NCI-H2171 treated with DMSO at 0.1 percent for 48 hours (cell line): ENCODE data around the gene RHBDF2.
"Not testable (repeated sequence)": the region's sequence is repeated elsewhere in the genome, so short reads cannot be mapped to it uniquely, and the experiment has no call there.

Source experiments
- DNase-seq: peaks from one replicate; lab custom pipeline; 2025; lab: John Stamatoyannopoulos, UW

Gene RHBDF2

DNA sequence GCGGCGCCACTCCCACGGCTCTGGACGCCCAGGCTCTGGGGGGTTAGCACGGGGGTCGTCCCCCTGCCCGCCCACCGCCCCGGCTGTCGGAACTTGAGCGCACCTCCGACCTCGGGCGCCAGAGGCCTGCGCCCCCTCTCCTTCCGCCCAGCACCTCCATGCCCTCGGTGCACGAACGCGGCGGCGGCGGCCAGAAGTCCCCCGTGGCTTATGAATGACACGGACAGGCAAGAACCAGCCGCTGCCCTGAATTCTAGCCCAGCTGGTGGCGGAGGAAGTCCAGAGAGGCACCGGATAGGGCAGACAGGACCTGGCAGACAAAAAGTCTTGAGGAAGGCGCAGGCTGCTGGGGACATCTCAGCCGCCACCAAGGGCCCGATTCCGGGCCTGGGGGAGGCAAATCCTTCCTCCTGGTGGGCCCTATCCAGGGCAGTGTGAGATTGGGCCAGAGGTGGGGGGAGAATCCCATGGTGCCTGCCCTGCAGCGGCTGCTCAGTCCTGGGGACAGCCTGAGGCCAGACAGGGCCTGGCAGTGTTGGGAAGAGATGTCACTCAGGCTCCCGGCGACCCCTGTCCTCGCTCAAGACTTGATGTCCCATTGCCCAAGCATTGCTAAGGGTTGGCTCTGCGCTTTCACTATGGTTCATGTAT, 37.2 kb upstream of the RHBDF2 start:
- DNase-seq: no peak

DNA sequence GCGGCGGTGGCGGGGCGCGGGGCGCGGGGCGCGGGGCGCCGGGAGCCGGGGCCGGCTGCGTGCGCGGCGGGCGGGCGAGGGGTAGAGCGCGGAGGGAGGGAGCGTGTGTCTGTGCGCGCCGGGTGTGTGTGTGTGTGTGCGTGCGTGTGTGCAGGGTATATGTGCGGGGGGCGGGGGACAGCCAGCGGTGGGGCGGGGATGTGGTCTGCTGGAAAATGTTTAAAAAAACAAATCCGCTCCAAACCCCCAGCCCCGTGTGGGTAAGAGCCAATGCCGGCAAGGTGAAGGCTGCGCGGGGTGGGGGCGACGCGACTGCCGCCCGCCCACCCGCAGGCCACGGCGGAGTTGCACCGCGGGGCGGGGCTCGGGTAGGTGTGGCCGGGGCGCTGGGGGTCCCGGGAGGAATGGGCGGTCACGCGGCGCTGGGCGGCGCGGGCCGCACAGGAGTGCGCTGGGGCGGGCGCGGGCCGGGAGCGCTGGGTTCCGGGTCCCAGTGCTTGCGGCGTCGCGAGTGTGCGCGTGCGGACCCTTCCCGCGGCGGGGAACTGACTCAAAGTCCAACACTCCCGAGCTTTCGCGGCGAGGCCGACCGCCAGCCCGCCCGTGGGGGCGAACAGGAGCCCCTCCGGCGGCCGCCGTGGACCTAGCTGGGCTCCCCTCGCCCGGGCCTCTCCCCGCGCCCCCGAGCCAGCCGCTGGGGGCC, 36.5 kb upstream of the RHBDF2 start, which contains the start of gene CYGB:
Gene CYGB, minus strand, starts transcription at position 132 of the 703 bp plus-strand sequence. CDS start 167 bp downstream, outside the sequence.
- DNase-seq: no peak

DNA sequence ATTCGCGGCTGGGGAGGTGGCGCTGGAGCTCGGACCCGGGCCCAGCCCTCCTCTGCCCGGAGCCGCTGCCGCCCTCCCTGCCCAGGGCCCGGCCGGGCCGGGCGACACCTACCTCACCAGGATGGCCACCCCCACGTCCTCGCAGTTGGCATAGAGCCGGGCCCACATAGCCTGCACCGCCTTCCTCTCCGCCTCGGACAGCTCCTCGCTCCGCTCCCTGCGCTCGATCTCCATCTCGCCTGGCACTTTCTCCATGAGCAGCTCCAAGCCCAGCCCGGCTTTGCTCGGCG, 36.0 kb upstream of the RHBDF2 start:
- DNase-seq: no peak

DNA sequence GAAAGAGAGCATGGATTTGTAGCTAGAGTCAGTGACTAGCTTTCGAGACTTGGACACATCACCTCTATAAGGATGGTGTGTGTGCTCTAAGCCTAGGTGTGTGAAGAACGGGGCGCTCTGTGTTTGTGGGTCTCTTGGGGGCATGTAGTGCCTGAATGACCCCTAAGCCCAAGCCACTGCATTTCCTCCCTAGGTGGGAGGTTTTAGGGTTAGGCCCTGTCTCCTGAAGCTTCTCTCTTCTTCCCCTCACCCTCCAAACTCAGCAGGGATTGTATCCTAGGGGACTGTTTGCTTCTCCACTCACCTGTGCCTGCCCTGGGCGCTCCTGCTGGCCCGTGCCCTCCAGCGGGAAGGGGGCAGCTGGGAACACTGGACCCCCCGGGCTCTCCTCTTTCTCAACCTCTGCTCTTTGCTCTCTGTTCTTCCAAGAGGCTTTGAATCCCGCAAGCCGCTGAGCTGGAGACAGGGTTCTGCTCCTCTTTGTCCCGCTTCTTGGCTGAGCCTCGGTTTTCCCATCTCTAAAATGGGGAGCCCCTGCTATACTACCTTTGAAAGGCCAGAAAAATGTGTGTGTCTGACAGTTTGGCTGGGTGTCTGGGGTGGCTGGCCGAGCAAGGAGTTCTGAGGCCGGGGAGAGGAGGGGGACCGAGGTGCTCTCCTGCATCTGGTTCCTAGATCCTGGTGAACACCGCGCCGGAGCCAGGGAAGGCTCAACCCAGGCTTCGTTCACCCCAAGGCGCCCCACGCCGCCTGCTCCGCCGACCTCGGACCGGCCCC, 35.5 kb upstream of the RHBDF2 start:
- DNase-seq: no peak

DNA sequence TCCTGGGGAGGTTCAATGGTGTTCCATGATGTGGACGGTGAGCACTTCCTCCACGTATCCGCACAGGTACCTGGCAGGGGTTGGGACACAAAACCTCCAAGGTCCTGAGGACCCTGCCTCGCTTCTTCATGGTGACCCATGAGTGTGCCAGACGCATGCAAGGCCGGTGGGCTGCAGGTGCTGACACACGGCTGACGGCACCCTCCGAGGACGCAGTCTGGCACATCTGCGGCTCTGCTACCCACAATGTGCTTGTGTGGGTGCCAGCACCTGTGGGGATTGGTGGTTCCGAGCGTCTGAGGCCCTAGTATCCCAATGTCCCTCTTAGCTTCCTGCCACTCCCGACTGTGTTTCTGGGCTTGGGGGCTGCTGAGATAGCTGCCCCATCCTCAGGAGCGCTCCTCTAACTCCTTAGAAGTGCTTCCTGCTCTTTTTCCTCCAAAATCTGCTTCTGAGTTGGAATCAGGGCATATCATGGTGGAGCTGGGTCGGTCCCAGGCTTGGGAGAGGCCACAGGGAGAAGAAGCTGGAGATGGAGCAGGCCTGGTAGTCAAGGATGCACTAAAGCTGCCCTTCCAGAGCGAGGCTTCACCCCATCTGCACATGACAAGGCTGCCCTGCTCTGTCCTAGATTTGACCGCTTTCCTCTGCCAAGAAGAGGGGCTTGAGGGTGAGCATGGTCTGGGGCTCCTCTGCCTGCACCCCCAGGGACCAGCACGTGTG, 34.7 kb upstream of the RHBDF2 start:
- no peak for DNase-seq

DNA sequence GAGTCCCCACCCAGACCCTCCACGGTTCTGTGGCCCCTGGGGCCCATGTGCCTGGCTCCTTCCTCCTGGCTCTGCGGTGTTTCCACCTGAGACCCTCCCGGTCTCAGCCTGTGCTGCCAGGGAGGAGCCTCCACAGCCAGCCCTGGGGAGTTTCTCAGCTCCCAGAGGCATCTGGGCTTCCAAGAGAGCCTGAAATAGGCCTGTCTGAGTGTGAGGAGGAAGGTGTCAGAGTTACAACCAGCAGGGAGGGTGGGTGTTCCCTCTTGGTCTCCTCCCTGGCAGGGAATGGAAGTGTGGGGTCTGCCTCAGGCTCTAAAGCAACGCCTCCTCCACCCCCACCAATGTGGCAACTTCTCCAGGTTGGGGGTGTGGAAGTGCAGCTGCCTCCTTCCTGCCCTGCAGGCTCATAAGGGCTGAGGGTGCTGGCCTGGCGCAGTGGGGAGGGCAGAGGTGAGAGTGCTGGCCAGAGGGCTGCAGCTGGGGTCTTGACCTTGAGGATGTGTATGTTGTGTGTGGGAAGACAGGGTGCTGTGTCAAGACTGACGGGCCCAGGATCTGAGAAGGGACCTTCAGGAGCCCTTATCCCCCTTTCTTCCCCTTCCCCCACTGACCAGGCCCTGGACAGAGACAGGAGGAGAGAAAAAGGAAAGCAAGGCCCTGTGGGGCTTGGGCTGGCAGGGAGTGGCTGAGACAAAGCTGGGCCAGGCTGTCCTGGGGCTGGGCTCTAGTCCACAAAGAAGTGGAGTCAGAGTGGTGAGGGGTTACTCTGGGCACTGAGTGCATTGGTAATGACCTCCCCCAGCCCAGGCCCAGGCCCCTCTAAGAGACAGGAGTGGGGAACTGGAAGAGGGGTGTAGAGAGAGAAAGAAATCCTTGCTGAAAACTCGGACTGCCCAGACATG, 33.9 kb upstream of the RHBDF2 start:
- peak; percentile 66 for DNase-seq

DNA sequence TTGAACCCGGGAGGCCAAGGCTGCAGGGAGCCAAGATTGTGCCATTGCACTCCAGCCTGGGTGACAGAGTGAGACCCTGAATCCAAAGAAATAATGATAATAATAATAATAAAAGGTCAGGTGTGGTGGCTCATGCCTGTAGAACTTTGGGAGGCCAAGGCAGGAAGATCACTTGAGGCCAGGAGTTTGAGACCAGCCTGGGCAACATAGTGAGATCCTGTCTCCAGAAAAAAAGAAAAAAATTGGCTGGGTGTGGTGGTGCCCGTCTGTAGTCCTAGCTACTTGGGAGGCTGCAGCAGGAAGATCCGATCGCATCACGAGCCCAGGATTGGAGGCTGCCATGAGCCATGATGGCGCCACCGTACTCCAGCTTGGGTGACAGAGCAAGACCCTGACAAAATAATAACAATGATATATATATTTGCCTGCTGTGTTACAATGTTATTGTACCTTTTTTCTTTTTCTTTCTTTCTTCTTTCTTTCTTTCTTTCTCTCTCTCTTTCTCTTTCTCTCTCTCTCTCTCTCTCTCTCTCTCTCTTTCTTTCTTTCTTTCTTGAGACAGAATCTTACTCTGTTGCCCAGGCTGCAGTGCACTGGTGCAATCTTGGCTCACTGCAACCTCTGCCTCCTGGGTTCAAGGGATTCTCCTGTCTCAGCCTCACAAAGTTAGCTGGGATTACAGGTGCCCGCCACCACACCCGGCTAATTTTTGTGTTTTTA, 32.6 kb upstream of the RHBDF2 start:
- DNase-seq: not testable (repeated sequence)

DNA sequence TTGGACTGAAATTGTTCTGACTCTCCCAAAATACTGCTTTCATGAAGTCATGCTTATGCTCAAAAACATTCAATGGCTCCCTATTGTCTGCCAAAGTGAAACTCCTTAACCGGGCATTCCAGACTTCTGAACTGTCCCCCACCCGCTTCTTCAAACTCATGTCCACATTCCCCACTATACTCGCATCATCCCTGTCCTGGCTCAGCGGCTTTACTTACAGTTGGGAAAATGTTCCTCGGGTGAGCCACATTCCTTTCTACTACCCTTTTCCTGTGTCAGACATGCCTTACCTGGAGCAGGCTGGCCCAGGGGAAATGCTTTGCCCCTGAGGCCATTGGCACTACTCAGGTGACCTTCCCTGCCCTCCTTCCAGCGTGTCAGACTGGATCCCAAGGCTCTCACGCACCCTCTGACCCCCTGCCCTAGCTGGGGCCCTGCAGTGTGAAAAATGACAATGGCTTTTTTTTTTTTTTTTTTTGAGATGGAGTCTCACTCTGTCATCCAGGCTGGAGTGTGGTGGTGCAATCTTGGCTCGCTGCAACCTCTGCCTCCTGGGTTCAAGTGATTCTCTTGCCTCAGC, 30.9 kb upstream of the RHBDF2 start:
- no peak for DNase-seq

DNA sequence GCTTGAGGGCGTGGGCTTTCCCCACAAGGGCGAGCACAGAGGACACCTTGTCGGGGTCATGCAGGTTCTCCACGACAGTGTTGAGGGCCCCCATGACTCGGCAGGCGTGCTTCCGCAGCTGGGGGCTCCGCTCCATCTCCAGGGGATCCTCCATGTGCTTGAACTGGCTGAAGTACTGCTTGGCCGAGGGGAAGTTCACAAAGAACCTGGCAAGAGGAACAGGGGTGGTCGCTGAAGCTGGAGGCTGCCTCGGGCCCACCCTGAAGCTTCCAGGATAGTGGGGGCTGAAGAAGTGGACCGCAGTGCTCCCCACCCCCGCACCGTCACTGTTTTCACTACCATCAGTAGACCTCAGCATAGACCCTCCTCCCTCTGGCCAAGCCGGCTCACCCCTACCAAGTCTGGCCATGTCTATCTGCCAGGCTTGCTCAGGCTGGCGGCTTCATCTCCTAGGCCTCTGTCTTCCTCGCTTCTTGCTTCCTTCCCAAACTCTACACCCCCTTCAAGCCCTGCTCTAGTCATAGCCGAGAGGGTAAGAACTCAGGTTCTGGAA, 30.3 kb upstream of the RHBDF2 start:
- DNase-seq: no peak

DNA sequence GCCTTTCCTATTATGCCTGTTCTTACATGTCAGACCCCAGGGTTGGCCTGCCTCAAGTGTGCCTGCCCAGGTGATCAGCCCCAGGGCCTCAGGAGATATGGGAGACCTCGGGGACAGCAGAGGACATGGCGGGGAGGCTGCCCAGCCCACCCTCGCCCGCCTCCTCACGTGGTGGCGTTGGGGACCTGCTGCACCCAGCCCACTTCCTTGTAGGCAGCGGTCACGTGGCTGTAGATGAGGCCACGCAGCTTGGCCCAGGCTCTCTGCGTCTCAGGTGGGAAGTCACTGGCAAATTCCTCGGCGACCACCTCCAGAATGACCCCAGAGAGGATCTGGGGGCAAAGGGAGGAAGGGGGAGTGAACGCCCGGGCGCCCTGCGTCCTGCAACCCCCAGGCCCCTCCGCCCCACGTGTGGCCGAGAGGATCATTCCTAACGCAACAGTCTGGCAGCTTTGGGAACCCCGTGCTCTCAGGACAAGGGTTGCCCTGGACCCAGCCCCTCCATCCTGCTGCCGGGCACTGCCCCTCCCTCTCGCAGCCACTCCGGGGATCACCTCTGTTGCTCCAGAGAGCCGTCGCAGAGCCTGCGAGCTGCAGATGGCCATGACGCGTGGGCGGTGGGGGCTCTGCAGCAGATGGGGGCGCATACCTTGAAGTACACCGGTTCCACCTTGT, 29.7 kb upstream of the RHBDF2 start:
- DNase-seq: no peak

DNA sequence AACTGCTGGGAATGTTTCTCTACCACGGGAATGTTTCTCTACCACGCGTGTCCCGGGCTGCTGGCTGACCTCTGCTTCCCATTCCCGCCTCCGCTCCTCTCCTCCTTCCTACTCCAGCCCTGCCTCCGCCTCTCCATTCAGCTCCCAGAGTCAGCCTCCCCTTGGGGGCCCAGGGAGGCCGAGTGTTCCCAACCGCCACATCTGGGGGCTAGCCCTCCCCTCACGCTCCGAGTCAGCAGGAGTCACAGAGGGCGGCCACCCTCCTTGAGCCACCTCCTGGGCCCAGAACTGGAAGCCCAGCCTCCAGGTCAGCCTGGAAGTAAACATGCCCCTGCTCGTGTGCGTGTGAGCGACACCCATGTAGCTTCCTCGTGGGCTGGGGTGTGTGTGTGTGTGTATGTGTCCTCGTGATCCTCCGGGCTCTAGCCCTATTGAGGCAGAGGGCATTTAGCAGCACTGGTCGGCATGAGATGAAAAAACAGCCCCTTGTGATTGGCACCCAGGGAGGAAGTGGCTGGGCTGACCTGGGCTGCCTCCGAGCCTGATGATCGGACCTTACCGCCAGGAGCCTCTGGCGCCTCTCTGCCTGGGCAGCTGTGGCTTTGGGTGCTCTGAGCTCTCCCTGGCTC, 29.0 kb upstream of the RHBDF2 start:
- DNase-seq: no peak

DNA sequence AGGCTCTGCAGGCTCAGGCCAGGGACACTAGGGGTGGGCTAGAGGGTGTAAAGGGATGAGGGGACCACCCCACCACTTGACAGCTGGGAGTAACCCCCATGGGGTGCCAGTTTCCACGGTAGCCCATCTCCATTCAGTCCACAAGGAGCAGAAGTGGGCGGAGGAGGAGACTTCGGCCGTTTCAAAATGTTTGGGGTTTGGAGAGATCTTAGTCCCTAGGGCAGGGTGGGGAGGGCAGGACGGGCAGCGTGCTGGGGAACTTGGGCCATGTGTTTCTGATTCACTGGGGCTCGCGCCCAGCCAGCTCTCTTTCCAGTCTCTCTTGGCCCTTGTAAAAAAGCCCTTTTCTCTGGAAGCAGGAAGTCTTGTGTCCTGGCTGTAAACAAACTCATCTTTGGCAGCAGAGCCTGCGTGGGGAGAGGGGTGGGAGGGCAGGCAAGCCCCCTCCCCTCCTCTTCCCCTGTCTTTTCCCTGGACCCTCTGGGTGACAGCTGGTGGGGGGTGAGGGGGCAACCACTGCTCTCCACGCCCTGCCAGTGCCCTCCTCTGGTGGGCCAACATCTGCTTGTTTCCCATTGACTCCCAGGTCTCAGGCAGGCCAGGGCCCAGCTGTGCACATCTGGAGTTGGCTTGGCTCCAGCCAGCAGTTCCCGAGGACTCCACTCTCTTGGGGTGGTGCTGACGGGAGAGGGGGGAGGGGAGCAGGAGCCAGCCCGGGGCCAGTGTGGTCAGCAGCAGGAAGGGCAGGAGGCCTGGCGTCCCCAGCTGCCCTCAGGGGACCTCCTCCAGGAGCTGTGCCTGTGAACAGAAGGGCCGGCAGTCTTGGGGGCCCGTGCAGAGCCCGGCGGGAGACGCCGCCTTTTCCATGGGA, 28.2 kb upstream of the RHBDF2 start:
- DNase-seq: peak; percentile 33

DNA sequence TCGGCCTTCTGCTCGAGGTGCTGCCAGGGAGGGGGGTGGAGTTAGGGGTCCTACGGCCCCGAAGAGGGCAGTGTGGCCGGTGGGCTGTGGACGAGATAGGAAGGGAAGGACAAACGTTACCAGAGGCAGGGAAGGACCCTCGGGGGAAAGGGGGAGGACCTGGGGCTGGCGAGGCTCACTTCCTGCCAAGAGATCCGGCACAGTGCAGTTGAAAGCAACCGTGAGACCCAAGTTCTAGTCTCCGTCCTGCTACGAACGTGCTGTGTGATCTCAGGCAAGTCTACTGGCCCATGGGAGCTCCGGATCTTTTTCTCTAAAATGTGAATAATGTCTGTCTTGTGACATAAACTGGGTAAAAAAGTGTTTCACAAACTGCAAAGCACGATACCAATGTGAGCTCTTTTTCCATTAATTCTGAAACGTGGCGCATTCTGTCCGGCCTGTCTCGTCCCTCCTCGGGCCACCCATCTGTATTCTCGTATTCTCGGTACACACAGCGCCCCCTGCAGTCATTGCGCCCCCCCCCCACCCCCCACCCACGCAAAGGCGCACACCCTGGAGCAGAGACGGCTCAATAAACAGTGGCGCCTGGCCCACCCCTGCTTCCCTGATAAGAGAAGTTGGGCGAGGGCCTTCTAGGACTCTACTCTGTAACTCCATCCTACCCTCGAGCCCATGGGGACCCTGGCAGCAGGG, 27.5 kb upstream of the RHBDF2 start:
- no peak for DNase-seq

DNA sequence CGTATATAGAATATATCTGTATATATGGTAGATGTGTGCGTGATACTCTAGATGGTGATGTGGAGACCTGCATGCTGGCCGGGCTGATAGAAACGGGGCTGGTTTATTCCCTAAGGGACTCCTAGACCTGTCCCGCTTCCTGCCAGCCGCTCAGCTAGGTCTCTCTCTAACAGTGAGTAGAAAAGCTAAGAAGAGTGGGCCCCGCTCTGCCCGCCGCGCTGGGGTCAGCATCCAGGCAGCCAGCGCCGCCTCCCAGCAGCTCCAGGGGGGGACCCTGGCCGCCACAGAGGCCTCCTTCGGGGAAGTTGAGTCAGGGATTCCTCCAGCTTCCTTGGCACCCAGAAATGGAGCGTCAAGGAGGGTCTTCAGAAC, 26.9 kb upstream of the RHBDF2 start:
- DNase-seq: no peak

DNA sequence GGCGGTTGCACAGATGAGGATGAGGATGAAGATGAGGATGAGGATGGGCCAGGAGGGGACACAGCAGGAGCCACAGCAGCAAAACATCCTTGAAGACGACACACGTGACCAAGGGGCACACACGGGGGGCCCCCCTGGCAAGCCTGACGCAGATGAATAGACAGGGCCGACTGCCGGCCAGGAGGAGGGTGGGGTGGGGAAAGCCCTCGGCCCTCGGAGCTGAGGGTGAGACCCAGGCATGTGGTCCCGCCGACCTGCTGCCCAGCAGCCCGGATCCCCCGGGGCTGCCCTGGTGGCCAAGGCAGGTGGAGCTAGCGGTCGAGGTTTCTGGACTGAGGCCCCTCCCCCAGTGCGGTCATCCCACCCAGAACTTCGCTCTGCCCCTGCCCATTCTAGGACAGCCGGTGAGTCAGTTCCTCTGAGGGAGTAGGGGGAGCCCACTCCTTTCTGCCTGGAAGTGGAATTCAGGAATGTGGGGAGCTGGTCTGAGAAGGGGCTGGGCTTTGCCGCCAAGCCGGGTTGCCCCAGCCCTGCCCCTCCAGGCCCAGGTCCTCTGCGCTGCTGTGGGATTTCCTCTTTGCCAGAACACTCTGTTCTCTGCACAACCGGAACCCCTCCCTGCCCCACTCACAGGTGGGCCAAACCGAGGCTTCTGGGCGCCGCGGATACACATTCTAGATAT, 26.3 kb upstream of the RHBDF2 start:
- DNase-seq: no peak

DNA sequence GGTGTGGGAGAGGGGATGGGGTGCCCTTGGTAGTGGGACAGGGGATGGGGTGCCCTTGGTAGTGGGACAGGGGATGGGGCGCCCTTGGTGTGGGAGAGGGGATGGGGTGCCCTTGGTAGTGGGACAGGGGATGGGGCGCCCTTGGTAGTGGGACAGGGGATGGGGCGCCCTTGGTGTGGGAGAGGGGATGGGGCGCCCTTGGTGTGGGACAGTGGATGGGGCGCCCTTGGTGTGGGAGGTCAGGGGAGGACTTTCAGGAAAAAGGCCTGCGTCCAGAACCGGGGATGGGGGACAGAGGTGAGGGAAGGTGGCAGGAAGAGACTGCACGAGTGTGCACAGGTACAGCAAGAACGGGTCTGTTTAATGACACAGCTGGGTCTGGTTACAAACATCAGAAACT, 25.8 kb upstream of the RHBDF2 start:
- DNase-seq: not testable (repeated sequence)

DNA sequence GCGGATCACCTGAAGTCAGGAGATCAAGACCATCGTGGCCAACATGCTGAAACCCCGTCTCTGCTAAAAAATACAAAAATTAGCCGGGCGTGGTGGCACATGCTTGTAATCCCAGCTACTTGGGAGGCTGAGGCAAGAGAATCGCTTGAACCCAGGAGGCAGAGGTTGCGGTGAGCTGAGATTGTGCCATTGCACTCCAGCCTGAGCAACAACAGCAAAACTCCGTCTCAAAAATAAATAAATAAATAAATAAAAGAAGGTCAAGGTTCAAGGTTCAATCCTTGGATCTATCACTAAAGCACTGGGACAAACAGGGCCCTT, 24.2 kb upstream of the RHBDF2 start:
- DNase-seq: not testable (repeated sequence)
